OCI-LY7 (cell line): Measurements from ENCODE around the gene CRABP2. TPM values are rescaled to one million over a fixed set of nuclear protein-coding genes. Genes with fewer than 3 reads are reported as not detected.

Source experiments
- BruUV-seq: library from RNA; stranded (reverse); fragments of 400-500 nt; replicated peaks from 2 replicates; lab custom pipeline; 2021; lab: Mats Ljungman, UMichigan
- CTCF ChIA-PET: fragments of 300-600 bp; sonication (Branson Sonifier 250); formaldehyde crosslinking; loops from one replicate; lab custom pipeline; 2022; ENCODE audit warnings: antibody characterized with exemption; ENCODE audit not compliant: unreplicated experiment; lab: Charles Lee
- POLR2A ChIA-PET: fragments of 300-600 bp; sonication (Branson Sonifier 250); formaldehyde crosslinking; loops from one replicate; lab custom pipeline; 2022; ENCODE audit warnings: antibody characterized with exemption; lab: Charles Lee
- DNase-seq: peaks from one replicate; pipeline ENCODE4 v3.0.0-alpha.2; 2015; ENCODE audit warnings: low spot score
- H2AFZ ChIP-seq: fragments of 200-600 bp; sonication (generic), shearing (Covaris generic); 2 replicates; pipeline ENCODE4 v1.6.1; 2014; ENCODE audit warnings: mild to moderate bottlenecking, antibody characterized with exemption, low read length, moderate library complexity
- H3K27ac ChIP-seq: fragments of 200-600 bp; sonication (generic); 2 replicates; pipeline ENCODE4 v1.5.1; 2014; ENCODE audit warnings: mixed run types, low read depth, mild to moderate bottlenecking, moderate library complexity, low read length, inconsistent platforms; ENCODE audit not compliant: poor library complexity, severe bottlenecking
- H3K36me3 ChIP-seq: fragments of 200-600 bp; sonication (generic); 2 replicates; pipeline ENCODE4 v1.6.1; 2014; ENCODE audit warnings: mild to moderate bottlenecking, antibody characterized with exemption, low read length, moderate library complexity, mixed read lengths; ENCODE audit not compliant: insufficient read depth
- H3K4me1 ChIP-seq: fragments of 200-600 bp; sonication (generic); 2 replicates; pipeline ENCODE4 v1.5.1; 2014; ENCODE audit warnings: mild to moderate bottlenecking, low read length; ENCODE audit not compliant: insufficient read depth, poor library complexity, severe bottlenecking
- H3K4me2 ChIP-seq: fragments of 200-600 bp; sonication (generic); 2 replicates; pipeline ENCODE4 v1.6.1; 2014; ENCODE audit warnings: mild to moderate bottlenecking, low read length
- H3K4me3 ChIP-seq: fragments of 200-600 bp; sonication (generic); 2 replicates; pipeline ENCODE4 v1.5.1; 2014; ENCODE audit warnings: mild to moderate bottlenecking, low read depth, low read length; ENCODE audit not compliant: poor library complexity, severe bottlenecking
- H3K79me2 ChIP-seq: fragments of 200-600 bp; sonication (generic); 2 replicates; pipeline ENCODE4 v1.6.1; 2016; ENCODE audit warnings: low read depth, mild to moderate bottlenecking, low read length, moderate library complexity, mixed read lengths; ENCODE audit not compliant: insufficient read depth
- H3K9me2 ChIP-seq: fragments of 200-600 bp; sonication (generic); 2 replicates; pipeline ENCODE4 v1.6.1; 2016; ENCODE audit warnings: mild to moderate bottlenecking, low read length, mixed read lengths; ENCODE audit not compliant: insufficient read depth
- H3K9me3 ChIP-seq: fragments of 200-600 bp; sonication (generic); 2 replicates; pipeline ENCODE4 v1.6.1; 2014; ENCODE audit warnings: mild to moderate bottlenecking, mixed run types, low read length, mixed read lengths
- H4K20me1 ChIP-seq: fragments of 200-600 bp; sonication (generic); 2 replicates; pipeline ENCODE4 v1.6.1; 2014; ENCODE audit warnings: mild to moderate bottlenecking, antibody characterized with exemption, low read length, moderate library complexity, mixed read lengths; ENCODE audit not compliant: insufficient read depth
- EZH2phosphoT487 ChIP-seq: fragments of 200-600 bp; sonication (generic); IDR thresholded peaks from 2 replicates; pipeline ENCODE4 v1.6.1; 2018; ENCODE audit warnings: low read depth, borderline replicate concordance, mild to moderate bottlenecking, mixed run types, antibody characterized with exemption, low read length, moderate library complexity, mixed read lengths
- intact Hi-C: fragments of 100-400 bp; cut with micrococcal nuclease; formaldehyde crosslinking; loops from one replicate; pipeline ENCODE4 v1.10.0; 2022; ENCODE audit not compliant: unreplicated experiment
- total RNA-seq, 2 experiments: library from RNA; depleted of rRNA in 1 of 2; stranded (reverse); fragments of >200 nt in 1 of 2; shearing (Covaris generic) in 1 of 2; gene quantifications; 2 replicates each; pipeline ENCODE4 v1.2.3, GENCODE V29; 2014 to 2022
- TF ChIP-seq, protein P1 (sequence below): fragments of 200-600 bp; sonication (generic); conservative IDR thresholded peaks from 2 replicates; pipeline ENCODE4 v1.5.1; 2014; ENCODE audit warnings: mild to moderate bottlenecking, antibody characterized with exemption, low read length, moderate library complexity, mixed read lengths

CRABP2 gene
- total RNA-seq, 2 experiments from 2014 or later: 2.1 to 2.8 TPM

DNA sequence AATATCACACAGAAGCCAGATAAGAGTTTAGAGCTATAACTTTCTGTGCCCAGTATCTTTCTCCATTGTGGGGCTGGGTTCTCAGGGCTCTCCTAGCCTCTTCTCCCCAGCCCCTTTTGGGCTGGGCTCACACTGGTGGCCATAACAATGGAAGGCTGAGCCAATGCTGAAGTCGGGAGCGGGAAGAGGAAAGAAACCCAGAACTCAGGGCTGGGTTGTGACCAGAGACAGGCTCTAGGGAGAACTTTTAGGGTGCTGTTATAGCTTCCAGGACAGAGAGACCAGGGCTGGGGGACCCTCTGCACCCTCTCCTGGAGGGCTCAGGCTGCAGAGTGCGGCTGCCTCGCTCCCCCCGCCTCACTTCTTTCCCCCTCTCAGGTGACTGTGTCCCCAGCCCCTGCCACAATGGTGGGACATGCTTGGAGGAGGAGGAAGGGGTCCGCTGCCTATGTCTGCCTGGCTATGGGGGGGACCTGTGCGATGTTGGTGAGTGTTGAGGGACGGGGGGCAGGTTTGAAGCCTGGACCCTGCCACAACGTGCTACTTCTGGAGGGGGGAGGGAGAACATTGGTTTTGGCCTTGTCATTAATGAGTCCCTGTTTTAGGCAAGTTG, 49.4 kb downstream of the CRABP2 start:
- Histone ChIP-seq H3K9me2 (no peaks in the 10 kb centered on the region), H3K79me2 (no peaks in the 10 kb centered on the region), H3K27ac (no peak overlapping the region), H3K36me3 (no peaks in the 10 kb centered on the region), H2AFZ (no peak overlapping the region), H3K9me3 (no peaks in the 10 kb centered on the region), H3K4me3 (no peak overlapping the region), H3K4me1 (peaks cover 21% of the 10 kb centered on the region), H4K20me1 (no peaks in the 10 kb centered on the region), H3K4me2 (no peak overlapping the region)
- no peak for DNase-seq
- ChIA-PET POLR2A (interaction anchor here (0.6 kb wide), 1 partner anchor 38 kb away, joined by 3 read pairs; no protein-coding TSS in a partner anchor), CTCF (interaction anchor here (1.8 to 2.1 kb wide), 2 partner anchors 22 to 29 kb away, joined by 6 read pairs; no protein-coding TSS in a partner anchor)
- TF ChIP-seq, protein P1, sequence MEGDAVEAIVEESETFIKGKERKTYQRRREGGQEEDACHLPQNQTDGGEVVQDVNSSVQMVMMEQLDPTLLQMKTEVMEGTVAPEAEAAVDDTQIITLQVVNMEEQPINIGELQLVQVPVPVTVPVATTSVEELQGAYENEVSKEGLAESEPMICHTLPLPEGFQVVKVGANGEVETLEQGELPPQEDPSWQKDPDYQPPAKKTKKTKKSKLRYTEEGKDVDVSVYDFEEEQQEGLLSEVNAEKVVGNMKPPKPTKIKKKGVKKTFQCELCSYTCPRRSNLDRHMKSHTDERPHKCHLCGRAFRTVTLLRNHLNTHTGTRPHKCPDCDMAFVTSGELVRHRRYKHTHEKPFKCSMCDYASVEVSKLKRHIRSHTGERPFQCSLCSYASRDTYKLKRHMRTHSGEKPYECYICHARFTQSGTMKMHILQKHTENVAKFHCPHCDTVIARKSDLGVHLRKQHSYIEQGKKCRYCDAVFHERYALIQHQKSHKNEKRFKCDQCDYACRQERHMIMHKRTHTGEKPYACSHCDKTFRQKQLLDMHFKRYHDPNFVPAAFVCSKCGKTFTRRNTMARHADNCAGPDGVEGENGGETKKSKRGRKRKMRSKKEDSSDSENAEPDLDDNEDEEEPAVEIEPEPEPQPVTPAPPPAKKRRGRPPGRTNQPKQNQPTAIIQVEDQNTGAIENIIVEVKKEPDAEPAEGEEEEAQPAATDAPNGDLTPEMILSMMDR: no peak
- no peak for TF ChIP-seq EZH2phosphoT487
- intact Hi-C loops: no loop called here
- no TSS peak for BruUV-seq

DNA sequence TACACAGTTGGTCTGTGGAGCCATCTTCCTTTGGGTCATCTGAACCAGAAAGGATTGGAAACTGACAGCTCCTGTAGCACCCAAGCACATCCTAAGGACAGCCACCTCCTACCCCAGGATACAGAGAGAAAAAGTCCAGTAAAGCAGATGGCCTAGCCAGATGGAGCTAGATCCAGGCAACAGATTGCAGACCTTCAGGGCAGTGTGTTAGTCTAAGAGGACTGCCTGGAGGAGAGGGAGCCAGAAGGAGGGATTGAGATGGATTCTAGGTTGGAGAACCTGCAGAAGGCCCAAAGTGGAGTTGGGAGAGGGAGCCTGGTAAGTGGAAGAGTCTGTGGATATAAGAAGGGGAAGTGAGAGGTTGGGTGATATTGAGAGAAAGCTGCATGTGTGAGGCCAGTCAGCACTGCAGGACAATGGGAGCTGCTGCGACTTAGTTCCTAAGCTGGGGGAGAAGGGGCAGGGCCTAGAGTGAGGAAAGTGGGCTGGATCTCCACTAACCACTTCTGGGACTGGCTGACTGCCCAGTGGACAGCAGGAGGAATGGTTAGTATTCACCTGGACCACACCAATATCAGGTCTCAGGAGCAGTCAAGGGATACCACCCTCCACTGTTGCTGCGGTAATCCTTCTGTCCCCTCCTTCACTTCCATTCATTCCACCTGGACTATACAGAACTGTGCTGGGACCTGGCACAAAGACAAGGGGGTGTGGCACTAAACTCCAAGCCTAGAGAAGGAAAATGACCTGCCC, 50.1 kb downstream of the CRABP2 start:
- no TSS peak for BruUV-seq
- no peak for DNase-seq
- no peaks in the 10 kb centered on the region for H3K9me2 ChIP-seq
- TF ChIP-seq EZH2phosphoT487: no peak
- TF ChIP-seq, protein P1: no peak
- no peak overlapping the region for H2AFZ ChIP-seq
- H3K4me2 ChIP-seq: no peak overlapping the region
- no peak overlapping the region for H3K27ac ChIP-seq
- ChIA-PET POLR2A (interaction anchor here (0.6 kb wide), 1 partner anchor 37 kb away, joined by 3 read pairs; no protein-coding TSS in a partner anchor), CTCF (interaction anchor here (1.1 to 2.1 kb wide), 2 partner anchors 28 to 29 kb away, joined by 3 to 6 read pairs; no protein-coding TSS in a partner anchor)
- no peaks in the 10 kb centered on the region for H3K9me3 ChIP-seq
- intact Hi-C loops: no loop called here
- no peaks in the 10 kb centered on the region for H4K20me1 ChIP-seq
- no peaks in the 10 kb centered on the region for H3K79me2 ChIP-seq
- H3K36me3 ChIP-seq: no peaks in the 10 kb centered on the region
- H3K4me1 ChIP-seq: peaks cover 14% of the 10 kb centered on the region
- H3K4me3 ChIP-seq: no peak overlapping the region
